OCI-LY3 (cell line): ENCODE data around the gene KCNAB3.

Source experiments
- H2AFZ ChIP-seq: fragments of 200-600, 300-600 bp; shearing (Covaris generic); 2 replicates; pipeline ENCODE4 v1.6.0; 2014; ENCODE audit warnings: antibody characterized with exemption, low read depth, low read length
- H3K27ac ChIP-seq: fragments of 200-600, 300-600 bp; sonication (generic); 2 replicates; pipeline ENCODE4 v1.5.1; 2014; ENCODE audit warnings: mild to moderate bottlenecking, low read length, moderate library complexity, mixed read lengths
- H3K27me3 ChIP-seq: fragments of 200-600, 300-600 bp; sonication (generic); 2 replicates; pipeline ENCODE4 v1.6.1; 2014; ENCODE audit warnings: low read depth, low read length, mixed read lengths
- H3K36me3 ChIP-seq: fragments of 200-600, 300-600 bp; sonication (generic); replicated peaks from 2 replicates; pipeline ENCODE3; 2014; ENCODE audit warnings: low read depth, low read length, mixed read lengths
- H3K4me1 ChIP-seq: fragments of 300-600, 200-600 bp; sonication (generic); 2 replicates; pipeline ENCODE4 v1.6.1; 2014; ENCODE audit warnings: low read length, mixed read lengths
- H3K4me2 ChIP-seq: fragments of 200-600, 300-600 bp; sonication (generic); 2 replicates; pipeline ENCODE4 v1.6.1; 2014; ENCODE audit warnings: low read length, mixed read lengths
- H3K4me3 ChIP-seq: fragments of 300-600, 200-600 bp; sonication (generic); 2 replicates; pipeline ENCODE4 v1.5.1; 2014; ENCODE audit warnings: antibody characterized with exemption, mild to moderate bottlenecking, low read length, moderate library complexity
- H3K79me2 ChIP-seq: fragments of 300-600, 200-600 bp; shearing (Covaris generic); 2 replicates; pipeline ENCODE4 v1.6.1; 2014; ENCODE audit warnings: mild to moderate bottlenecking, low read length, mixed read lengths
- H3K9ac ChIP-seq: fragments of 300-600, 200-600 bp; shearing (Covaris generic); 2 replicates; pipeline ENCODE4 v1.6.0; 2014; ENCODE audit warnings: mild to moderate bottlenecking, low read length, moderate library complexity
- H3K9me3 ChIP-seq: fragments of 200-600, 300-600 bp; shearing (Covaris generic); 2 replicates; pipeline ENCODE4 v1.6.1; 2014; ENCODE audit warnings: low read length, mixed read lengths; ENCODE audit not compliant: insufficient read depth
- H4K20me1 ChIP-seq: fragments of 200-600, 300-600 bp; sonication (generic); 2 replicates; pipeline ENCODE4 v1.6.1; 2016; ENCODE audit warnings: low read length, mixed read lengths; ENCODE audit not compliant: insufficient read depth
- EZH2phosphoT487 ChIP-seq: fragments of 200-600 bp; shearing (Covaris generic); IDR thresholded peaks from 2 replicates; pipeline ENCODE4 v1.6.1; 2018; ENCODE audit warnings: antibody characterized with exemption, mixed run types, low read depth
- TF ChIP-seq, protein P1 (sequence below): fragments of 200-600, 300-600 bp; sonication (generic); IDR thresholded peaks from 2 replicates; pipeline ENCODE4 v1.5.1; 2014; ENCODE audit warnings: antibody characterized with exemption, low read length, low read depth

KCNAB3 gene

DNA sequence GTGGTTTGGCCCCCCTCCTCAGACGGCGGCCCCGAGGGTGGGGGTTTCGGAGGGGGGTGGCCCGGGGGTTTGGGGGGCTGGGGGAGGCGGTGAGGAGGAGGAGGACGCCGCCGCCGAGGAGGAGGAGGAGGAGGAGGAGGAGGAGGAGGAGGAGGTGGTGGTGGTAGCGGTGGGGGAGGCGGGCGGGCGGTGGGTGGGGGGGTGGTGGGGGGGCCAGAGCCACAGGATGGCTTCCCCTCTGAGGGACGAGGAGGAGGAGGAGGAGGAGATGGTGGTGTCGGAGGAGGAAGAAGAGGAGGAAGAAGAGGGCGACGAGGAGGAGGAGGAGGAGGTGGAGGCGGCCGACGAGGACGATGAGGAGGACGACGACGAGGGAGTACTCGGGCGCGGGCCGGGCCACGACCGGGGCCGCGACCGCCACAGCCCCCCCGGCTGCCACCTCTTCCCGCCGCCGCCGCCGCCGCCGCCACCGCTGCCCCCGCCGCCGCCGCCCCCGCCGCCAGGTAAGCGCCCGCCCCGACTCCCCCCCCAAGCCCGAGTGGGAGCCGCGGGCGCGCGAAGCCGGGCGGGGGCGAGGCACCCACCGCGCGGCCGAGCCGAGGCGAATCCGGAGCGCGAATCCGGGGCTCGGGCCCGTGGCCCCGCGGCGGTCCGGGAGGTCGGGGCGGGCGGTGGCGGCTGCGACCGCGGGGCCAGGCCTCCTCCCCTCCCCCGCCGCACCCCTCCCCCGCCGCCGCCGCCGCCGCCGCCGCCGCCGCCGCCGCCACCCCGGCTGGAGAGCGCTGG lies 44.9 kb downstream of the KCNAB3 start:
- no peak overlapping the region for H2AFZ ChIP-seq
- peak overlapping the region; percentile 91 for H3K9ac ChIP-seq
- peak overlapping the region; percentile 89; the same call in 1 of the 2 replicates for H3K4me2 ChIP-seq
- H3K36me3 ChIP-seq: peaks cover 4% of the 10 kb centered on the region
- TF ChIP-seq EZH2phosphoT487: no peak
- TF ChIP-seq, protein P1, sequence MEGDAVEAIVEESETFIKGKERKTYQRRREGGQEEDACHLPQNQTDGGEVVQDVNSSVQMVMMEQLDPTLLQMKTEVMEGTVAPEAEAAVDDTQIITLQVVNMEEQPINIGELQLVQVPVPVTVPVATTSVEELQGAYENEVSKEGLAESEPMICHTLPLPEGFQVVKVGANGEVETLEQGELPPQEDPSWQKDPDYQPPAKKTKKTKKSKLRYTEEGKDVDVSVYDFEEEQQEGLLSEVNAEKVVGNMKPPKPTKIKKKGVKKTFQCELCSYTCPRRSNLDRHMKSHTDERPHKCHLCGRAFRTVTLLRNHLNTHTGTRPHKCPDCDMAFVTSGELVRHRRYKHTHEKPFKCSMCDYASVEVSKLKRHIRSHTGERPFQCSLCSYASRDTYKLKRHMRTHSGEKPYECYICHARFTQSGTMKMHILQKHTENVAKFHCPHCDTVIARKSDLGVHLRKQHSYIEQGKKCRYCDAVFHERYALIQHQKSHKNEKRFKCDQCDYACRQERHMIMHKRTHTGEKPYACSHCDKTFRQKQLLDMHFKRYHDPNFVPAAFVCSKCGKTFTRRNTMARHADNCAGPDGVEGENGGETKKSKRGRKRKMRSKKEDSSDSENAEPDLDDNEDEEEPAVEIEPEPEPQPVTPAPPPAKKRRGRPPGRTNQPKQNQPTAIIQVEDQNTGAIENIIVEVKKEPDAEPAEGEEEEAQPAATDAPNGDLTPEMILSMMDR: no peak
- H3K27ac ChIP-seq: peak overlapping the region; percentile 79; the same call in 1 of the 2 replicates
- H3K4me3 ChIP-seq: peak overlapping the region; percentile 99
- H3K79me2 ChIP-seq: peaks cover 39% of the 10 kb centered on the region
- peaks cover 31% of the 10 kb centered on the region for H3K4me1 ChIP-seq
- no peaks in the 10 kb centered on the region for H3K27me3 ChIP-seq
- peaks cover 5% of the 10 kb centered on the region; the same call in 1 of the 2 replicates for H4K20me1 ChIP-seq
- no peaks in the 10 kb centered on the region for H3K9me3 ChIP-seq

DNA sequence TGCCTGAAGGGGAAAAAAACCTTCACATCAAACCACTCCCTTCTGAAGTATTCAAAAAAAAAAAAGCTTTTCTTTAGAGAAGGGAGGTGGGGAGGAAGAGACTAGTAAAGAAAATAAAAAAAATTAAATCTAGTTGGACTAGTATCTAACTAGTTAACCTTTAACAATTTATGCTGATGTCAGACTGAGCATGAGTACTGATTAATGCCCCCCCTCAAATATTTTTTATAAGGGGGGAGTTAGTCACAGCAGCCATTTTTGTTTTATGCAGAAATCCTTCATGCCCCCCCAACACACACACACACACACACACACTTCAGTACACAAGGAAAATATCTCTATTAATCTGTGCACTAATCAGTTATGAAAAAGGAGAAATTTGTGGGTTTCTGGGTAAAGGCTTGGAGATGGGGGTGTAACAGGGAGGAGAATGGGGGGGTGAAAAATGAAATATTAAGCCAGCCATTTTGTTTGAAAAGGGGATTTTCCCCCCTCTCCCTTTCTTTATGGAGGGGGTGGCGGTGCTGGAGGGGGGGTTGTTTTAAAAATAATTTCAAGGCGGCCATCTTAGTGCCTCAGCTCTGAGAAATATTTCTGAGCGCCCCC lies 45.8 kb downstream of the KCNAB3 start:
- H4K20me1 ChIP-seq: peaks cover 5% of the 10 kb centered on the region; the same call in 1 of the 2 replicates
- TF ChIP-seq, protein P1: no peak
- no peak for TF ChIP-seq EZH2phosphoT487
- peak overlapping the region; percentile 72 for H3K9ac ChIP-seq
- peak overlapping the region; percentile 77 for H3K4me3 ChIP-seq
- peaks cover 4% of the 10 kb centered on the region for H3K36me3 ChIP-seq
- peak overlapping the region; percentile 44; the same call in 1 of the 2 replicates for H3K27ac ChIP-seq
- no peaks in the 10 kb centered on the region for H3K9me3 ChIP-seq
- H2AFZ ChIP-seq: no peak overlapping the region
- no peaks in the 10 kb centered on the region for H3K27me3 ChIP-seq
- peaks cover 36% of the 10 kb centered on the region for H3K79me2 ChIP-seq
- H3K4me1 ChIP-seq: peaks cover 33% of the 10 kb centered on the region
- peak overlapping the region; percentile 89 for H3K4me2 ChIP-seq

DNA sequence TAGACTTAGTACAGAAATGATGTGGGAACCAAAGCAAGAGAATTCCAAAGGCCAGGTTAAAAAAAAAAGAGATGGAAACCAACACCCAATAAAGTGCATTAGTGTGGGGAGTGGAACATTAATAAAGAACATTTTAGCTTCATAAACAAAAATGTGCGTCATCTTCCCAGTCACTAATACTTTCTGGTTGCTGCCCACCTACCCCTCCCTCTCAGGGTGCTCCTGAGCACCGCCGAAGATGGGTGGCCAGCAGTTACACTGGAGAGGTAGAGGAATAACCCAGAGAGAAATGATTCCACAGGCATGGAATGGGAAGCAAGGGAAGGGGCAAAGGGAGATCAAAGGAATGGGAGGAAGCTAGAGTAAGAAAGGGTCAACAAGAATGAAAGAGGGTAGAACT lies 47.0 kb downstream of the KCNAB3 start:
- Histone ChIP-seq H3K4me2 (peak overlapping the region; percentile 89), H3K79me2 (peaks cover 23% of the 10 kb centered on the region), H3K4me3 (0 out of 2 replicates have a peak overlapping the region, but pooled peaks have one; percentile 77), H3K27ac (no peak overlapping the region), H4K20me1 (no peaks in the 10 kb centered on the region), H3K9me3 (no peaks in the 10 kb centered on the region), H3K36me3 (peaks cover 4% of the 10 kb centered on the region), H2AFZ (no peak overlapping the region), H3K9ac (no peak overlapping the region), H3K4me1 (peaks cover 28% of the 10 kb centered on the region), H3K27me3 (no peaks in the 10 kb centered on the region)
- TF ChIP-seq EZH2phosphoT487: no peak
- TF ChIP-seq, protein P1: no peak

DNA sequence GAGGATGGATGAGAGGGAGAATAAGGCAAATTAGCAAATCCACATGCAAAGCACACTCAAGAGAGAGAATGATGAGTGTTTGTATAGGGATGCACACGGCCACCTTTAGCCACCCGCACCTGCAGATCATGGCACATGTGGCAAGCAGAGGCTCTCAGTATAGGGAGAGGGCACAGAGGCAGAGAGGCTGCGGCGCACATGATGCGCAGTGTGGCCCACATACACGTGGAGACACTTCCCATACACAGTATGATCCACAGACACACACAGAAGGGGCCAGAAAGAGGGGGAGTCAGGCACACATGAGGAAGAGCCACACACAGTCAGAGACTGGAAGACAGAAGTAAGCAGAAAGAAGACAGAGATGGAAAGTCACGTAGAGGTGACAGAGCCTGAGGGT lies 47.6 kb downstream of the KCNAB3 start:
- TF ChIP-seq EZH2phosphoT487: no peak
- TF ChIP-seq, protein P1: no peak
- Histone ChIP-seq H3K36me3 (peaks cover 4% of the 10 kb centered on the region), H3K27me3 (no peaks in the 10 kb centered on the region), H3K9ac (no peak overlapping the region), H4K20me1 (no peaks in the 10 kb centered on the region), H3K4me2 (no peak overlapping the region), H3K27ac (no peak overlapping the region), H2AFZ (no peak overlapping the region), H3K4me3 (no peak overlapping the region), H3K9me3 (no peaks in the 10 kb centered on the region), H3K79me2 (peaks cover 19% of the 10 kb centered on the region), H3K4me1 (peaks cover 28% of the 10 kb centered on the region)
